ENCODE data around the gene ADAMTS2.

The ADAMTS2 gene

GRCh38 chr5:179177711-179178575, 167.3 kb downstream of the ADAMTS2 start:
- DNase-seq (ENCODE audit: low spot score), result no peak

DNA sequence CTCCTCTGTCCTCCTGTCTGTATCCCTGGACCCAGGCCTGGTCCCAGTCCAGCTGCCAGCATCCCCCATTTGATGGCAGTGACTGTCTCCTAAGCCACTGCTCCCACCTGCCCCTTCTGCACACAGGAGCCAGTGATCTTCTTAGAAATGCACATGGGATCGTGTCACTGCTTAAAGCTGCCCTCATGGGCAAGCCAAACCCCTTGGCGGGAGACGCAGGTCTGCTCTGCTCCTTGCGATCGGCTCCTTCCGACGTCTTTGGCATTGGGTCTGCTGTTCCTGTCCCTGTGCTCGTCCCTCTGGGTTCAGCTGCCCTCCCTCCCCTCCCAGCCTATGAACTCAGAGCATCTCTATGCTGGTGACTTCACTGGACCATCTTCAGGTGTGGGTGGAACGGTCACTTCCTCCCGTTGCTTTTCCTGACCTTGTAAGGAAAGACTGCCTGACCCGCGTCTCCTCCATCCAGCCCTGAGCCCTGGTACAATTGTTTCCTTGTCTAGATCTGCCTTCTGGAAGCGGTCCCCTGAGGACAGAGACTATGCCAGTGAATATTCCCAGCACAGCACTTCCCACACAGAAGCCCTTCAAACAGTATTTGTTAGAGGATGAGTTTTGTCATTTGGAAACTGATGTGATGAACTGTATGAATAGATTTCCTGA, 168.6 kb downstream of the ADAMTS2 start:
- DNase-seq (ENCODE audit: low spot score), result no peak

DNA sequence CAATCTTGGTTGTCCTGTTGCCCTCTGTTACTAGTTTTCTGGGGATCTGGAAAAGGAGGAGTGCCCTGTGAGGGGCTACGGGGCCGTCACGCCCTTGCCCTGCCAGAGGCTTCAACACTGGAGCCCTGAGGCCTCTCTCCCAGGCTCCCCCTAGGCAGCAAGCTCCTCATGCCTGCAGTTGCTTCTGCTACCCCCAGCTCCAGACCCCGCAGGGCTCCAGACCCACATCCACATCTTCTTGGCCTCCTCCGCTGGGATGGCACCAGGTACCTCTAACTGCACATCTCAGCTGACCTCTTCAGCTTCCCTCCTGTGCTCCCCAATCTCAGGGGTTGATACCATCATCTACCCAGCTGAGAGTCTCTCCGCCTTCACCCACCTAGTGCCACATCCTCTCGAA, 169.1 kb downstream of the ADAMTS2 start:
- no peak for DNase-seq (ENCODE audit: low spot score)

- DNase-seq (ENCODE audit: low spot score), result no peak
Measured at GRCh38 chr5:179171816-179172745, 173.2 kb downstream of the ADAMTS2 start.

- no peak for DNase-seq (ENCODE audit: low spot score)
Measured at GRCh38 chr5:179171251-179171815, 173.9 kb downstream of the ADAMTS2 start.

DNA sequence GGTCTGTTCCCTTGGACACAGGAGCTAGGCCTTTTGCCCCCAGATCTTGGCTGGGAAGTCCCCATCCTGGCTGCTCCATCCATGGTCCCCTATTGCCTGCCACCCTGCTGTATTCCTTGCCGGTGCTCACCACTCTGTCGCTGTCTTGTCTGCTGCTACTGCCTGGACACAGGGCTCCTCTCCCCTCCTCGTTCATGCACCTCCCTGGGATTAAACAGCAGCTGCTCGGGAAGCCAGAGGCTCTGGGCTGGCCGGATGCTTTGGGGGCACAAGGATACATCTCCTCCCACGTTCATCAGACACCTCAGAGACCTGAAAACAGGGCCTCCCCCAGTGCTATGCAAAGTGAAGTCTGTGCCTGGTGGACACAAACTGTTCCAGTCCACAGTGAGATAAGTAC, 174.7 kb downstream of the ADAMTS2 start:
- no peak for DNase-seq (ENCODE audit: low spot score)

DNA sequence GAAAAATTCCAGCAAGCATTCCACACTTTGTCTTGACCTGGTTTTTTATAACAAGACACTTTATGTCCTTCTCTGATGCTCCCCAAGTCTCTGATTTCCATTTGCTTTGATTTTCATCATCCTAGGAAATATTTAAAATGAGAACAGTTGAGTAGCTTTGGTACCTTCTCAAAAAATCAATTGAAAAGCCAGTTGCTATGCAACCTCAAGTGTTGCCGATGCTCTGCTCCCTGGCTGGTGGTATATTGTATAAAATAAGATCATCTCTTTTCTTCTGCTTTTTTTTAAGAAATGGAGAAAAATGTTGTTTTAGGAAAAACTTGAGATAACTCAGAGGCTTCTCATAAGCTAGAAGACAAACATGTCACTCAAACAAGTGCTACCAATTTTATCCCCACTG, 175.4 kb downstream of the ADAMTS2 start:
- DNase-seq (ENCODE audit: low spot score), result no peak

GRCh38 chr5:179168664-179169063, 176.6 kb downstream of the ADAMTS2 start:
- DNase-seq (ENCODE audit: low spot score), result no peak

DNA sequence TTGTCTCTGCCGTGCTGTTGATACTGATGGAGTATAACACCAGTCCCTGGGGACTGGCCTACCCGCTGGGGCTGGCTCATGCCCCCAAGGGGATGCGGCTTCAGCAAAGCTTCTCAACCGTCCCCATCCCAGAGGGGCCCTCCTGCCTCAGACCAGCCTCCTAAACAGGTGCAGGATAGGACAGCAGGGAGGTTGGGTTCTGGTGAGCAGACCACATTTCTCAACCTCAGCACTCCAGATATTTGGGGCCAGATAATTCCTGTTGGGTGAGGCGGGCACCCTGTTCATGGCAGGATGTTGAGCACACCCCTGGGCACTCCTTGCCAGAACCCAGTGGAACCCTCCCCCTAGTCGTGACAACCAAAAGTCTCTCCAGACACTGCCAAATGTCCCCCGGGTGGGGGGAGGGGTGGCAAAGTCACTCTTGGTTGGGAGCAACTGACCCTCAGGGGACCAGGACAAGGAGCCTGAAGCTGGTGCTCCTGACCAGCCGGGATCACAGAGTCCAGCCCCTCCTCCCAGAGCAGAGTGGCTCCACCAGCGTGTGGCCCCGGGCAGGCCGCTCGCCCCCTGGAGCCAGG, 177.3 kb downstream of the ADAMTS2 start:
- no peak for DNase-seq (ENCODE audit: low spot score)

DNA sequence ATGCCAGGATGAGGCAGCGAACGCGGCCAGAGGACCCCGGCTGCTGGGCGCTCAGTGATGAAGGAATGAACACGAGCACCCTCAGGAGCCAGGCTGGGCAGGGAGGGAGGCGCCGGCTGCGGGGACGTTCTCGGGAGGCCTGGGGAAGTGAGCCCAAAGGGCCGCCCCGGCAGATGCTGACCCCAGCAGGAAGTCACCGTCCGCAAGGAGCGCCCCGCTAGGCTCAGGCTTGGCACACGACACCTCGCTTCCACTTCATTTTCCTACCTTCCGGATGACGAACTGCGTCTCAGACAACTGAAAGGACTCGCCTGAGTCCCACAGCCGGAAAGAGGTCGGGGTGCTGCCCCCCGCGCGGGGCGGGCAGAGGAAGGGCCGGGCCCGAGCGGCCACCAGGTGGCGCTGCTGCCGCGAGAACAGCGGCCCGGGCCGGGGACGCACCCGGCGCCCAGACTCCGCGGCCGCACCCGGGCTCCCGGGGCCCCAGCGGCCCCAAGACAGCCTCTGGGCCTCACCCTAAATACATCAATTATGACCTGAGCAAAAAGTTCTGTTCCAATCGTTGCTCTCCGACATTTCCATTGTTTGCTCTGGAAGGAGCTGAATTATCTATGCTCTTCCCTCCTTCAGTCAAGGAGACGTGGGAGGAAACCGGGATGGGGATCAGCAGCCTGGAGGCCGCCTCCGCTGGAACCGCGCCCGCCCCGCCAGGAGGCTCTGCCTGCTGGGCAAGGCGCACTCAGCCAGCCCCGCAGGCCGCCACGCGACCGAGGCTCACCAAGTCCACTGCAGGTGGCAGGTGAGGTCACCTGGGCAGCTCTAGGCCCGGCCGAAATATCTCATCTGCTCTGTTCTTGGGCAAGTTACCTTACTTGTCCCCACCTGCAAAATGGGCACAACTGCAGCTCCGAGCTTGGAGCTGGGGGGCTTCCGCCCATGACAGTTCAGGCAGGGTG, 178.1 kb downstream of the ADAMTS2 start:
- peak; percentile 31 for DNase-seq (ENCODE audit: low spot score)

DNA sequence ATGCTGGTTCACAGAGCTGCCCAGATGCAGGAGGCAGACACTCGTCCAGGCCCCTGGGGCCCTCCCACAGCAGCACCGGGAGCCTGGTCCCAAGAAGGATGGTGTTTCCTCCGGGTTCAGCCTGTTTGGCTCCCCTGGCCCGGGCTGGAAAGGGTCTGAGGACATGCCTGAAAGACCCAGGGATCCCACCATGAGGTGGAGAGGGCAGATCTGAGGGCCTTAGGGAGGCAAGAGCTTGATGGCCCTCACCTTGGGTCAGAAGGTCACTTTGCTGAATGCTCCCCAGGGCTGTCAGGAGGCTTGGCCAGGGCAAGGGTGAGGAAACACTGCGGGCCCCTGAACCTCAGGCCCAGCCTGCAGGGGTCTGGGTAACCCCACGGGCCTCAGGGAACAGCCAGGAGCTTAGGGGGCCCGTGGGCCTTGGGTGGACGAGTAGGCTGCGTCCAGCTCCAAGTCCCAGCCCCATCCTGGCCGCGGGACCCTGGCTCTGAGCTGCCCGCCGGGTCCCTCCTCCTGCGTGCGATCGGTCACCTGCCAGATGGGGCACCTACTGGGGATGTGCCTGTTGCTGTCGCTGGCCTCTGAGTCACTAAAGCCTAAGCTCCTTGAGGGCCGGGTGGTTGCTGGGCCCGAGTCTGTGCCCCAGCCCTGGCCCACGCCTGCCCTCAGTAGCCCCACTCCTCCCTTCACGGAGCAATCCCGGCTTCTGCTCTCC, 178.9 kb downstream of the ADAMTS2 start:
- DNase-seq (ENCODE audit: low spot score), result no peak

- DNase-seq (ENCODE audit: low spot score), result no peak
Measured at GRCh38 chr5:179165421-179166170, 179.7 kb downstream of the ADAMTS2 start.

DNA sequence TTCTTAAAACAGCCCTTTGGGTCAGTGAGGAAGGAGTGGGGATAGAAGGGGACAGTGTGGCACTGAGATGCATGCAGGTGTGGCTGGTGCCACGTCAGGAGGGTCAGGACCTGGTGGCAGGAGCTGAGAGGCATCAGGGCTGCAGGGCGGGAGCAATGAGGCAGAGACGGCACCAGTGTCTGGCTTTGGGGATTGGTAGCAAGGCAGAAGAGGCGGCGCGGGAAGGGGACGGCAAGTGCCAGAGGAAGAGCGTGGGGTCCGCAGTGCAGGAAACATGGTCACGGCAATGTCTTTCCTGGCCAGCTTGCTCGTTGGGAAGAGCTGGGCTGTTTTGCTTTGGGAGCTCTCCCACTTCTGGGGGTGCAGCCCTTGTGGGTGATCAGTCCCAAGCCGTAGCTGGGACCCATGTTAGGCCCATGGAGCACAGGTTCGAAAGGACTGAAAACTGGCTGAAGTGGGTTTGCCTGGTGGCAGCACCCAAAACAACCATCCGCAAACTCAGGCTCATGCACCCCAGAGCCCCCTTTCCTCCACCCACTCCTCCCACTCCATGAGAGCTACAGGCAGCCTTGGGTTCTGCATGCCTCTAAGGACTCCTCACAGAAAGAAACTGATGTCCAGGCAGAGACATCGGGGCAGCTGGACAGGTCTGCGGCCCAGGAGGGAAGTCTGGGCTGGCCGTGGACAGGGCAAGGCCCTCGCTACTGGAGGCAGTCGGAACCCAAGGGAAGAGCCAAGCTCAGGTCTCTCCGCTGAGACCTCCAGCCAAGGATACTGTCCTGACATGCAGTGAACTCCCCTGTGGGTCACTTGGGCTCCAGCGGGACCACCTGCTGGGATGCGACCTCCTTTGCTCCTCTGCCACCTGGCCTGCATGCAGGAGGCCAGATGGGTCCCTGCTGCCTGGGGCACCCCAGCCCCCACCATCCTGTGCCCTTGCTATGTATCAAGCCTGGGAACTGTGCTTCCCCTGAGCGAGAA, 180.6 kb downstream of the ADAMTS2 start:
- no peak for DNase-seq (ENCODE audit: low spot score)

GRCh38 chr5:179163236-179164155, 181.8 kb downstream of the ADAMTS2 start:
- no peak for DNase-seq (ENCODE audit: low spot score)

DNA sequence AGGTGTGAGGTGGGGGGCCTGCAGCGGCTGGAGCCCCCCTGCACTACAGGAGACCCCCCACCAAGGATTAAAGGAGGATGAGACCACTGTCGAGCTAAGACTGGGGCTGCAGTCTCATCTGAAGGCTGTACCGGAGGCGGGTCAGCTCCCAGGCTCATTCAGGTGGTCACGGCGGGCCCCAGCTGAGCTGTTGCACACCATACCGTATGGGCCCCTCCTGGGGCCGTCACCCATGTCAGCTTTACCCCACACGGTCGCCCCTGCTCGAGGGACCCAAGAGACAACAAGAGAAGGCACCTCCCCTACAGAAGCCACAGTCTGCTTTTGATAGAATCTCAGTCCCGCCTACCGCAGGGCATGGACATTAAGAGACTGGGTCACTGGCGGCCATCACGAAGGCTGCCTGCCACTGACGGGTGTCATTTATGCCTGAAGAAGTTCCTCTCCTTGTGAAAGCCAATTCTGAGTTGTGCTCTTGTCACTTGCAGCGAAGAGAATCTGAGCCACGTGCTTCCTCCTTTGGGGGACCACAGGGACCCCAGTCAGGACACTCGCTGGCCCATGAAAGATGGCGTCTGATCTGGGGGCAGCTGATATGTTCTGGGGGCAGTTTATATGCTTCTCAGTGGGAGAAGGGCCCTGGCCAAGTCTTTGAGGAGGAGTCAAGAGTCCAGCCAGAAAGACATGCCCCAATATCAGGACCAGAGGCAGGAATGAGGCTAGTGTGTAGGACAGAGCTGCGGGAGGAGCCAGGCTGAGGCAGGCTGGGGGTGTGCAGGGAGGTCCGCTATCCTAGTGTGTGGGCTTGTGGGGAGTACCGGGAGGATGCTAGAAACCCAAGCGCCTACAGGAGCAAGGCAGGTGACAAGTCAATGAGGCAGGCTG, 182.7 kb downstream of the ADAMTS2 start:
- no peak for DNase-seq (ENCODE audit: low spot score)

GRCh38 chr5:179161901-179162300, 183.4 kb downstream of the ADAMTS2 start:
- no peak for DNase-seq (ENCODE audit: low spot score)
